Peyer's patch (tissue), 4 donors: ENCODE results near the gene NEK4.

Experiments used
- CTCF ChIP-seq, 6 experiments: fragments of 450-650 bp in 4 of 6; fragments of 200-600 bp in 2 of 6; sonication (generic) in 1 of 6; IDR thresholded peaks; one replicate each; pipeline ENCODE4 v1.5.1; 2017 to 2019; ENCODE audit warnings: antibody characterized with exemption in 6 of 6, mild to moderate bottlenecking in 3 of 6, moderate library complexity in 1 of 6
- POLR2A ChIP-seq, 2 donors: fragments of 450-650 bp; IDR thresholded peaks; one replicate each; pipeline ENCODE4 v1.5.1; 2017; ENCODE audit warnings: antibody characterized with exemption in 2 of 2, mild to moderate bottlenecking in 2 of 2, moderate library complexity in 2 of 2

GRCh38 chr3:52689151-52689550, 81.6 kb downstream of the NEK4 start:
- no peak for TF ChIP-seq POLR2A (IDR thresholded peaks at IDR 0.05)
- no peak for TF ChIP-seq CTCF (IDR thresholded peaks at IDR 0.05)
